GM12801 (cell line): Measurements from ENCODE around the gene TMEM25.

Experiments used
- CTCF ChIP-seq: IDR thresholded peaks from one replicate; pipeline ENCODE4 v1.5.1; 2011; ENCODE audit warnings: control low read depth; ENCODE audit not compliant: insufficient read length; ENCODE audit errors: extremely low read depth

TMEM25 gene

GRCh38 chr11:118530683-118531596, at the start of gene TMEM25:
TSS of gene TMEM25 (plus strand) at chr11:118531192. CDS start at chr11:118531802, 610 bp downstream.
- TF ChIP-seq CTCF = no peak

- TF ChIP-seq CTCF = no peak
Measured at GRCh38 chr11:118484405-118484804, 46.6 kb upstream of the TMEM25 start.

- no peak for TF ChIP-seq CTCF
Measured at GRCh38 chr11:118485273-118485672, 45.7 kb upstream of the TMEM25 start.

GRCh38 chr11:118488480-118489109, 42.4 kb upstream of the TMEM25 start:
- TF ChIP-seq CTCF = no peak

- no peak for TF ChIP-seq CTCF
Measured at GRCh38 chr11:118491041-118491440, 40.0 kb upstream of the TMEM25 start.

- TF ChIP-seq CTCF = no peak
Measured at GRCh38 chr11:118497831-118498230, 33.2 kb upstream of the TMEM25 start.

GRCh38 chr11:118503216-118503615, 27.8 kb upstream of the TMEM25 start:
- TF ChIP-seq CTCF = no peak
